IPS-18a (cell line): ENCODE measurements around the gene RABEP2.
"Not testable (repeated sequence)": the region's sequence is repeated elsewhere in the genome, so short reads cannot be mapped to it uniquely, and the experiment has no call there.

ENCODE experiments used
- H3K27ac ChIP-seq: one replicate; pipeline ENCODE4 v1.5.1; 2013; ENCODE audit warnings: low read length
- H3K27me3 ChIP-seq: one replicate; pipeline ENCODE4 v1.6.1; 2013; ENCODE audit warnings: mild to moderate bottlenecking, low read length; ENCODE audit not compliant: control insufficient read depth, insufficient read depth
- H3K36me3 ChIP-seq: one replicate; pipeline ENCODE4 v1.6.1; 2013; ENCODE audit warnings: low read depth, low read length; ENCODE audit not compliant: control insufficient read depth
- H3K4me1 ChIP-seq: one replicate; pipeline ENCODE4 v1.6.1; 2013; ENCODE audit warnings: low read depth, low read length; ENCODE audit not compliant: control insufficient read depth
- H3K4me3 ChIP-seq: one replicate; pipeline ENCODE4 v1.5.1; 2013; ENCODE audit warnings: low read length
- H3K9ac ChIP-seq: one replicate; pipeline ENCODE4 v1.6.1; 2013; ENCODE audit warnings: mild to moderate bottlenecking, low read length, moderate library complexity
- H3K9me3 ChIP-seq: one replicate; pipeline ENCODE4 v1.6.1; 2013; ENCODE audit warnings: low read depth, low read length; ENCODE audit not compliant: control insufficient read depth

The RABEP2 gene

GRCh38 chr16:28946681-28947080 lies 21.6 kb upstream of the RABEP2 start:
- H3K27ac ChIP-seq = no peak overlapping the region
- H3K4me1 ChIP-seq = no peaks in the 10 kb centered on the region
- no peaks in the 10 kb centered on the region for H3K9me3 ChIP-seq
- H3K9ac ChIP-seq = no peak overlapping the region
- no peak overlapping the region for H3K4me3 ChIP-seq
- H3K36me3 ChIP-seq = no peaks in the 10 kb centered on the region
- no peaks in the 10 kb centered on the region for H3K27me3 ChIP-seq

DNA sequence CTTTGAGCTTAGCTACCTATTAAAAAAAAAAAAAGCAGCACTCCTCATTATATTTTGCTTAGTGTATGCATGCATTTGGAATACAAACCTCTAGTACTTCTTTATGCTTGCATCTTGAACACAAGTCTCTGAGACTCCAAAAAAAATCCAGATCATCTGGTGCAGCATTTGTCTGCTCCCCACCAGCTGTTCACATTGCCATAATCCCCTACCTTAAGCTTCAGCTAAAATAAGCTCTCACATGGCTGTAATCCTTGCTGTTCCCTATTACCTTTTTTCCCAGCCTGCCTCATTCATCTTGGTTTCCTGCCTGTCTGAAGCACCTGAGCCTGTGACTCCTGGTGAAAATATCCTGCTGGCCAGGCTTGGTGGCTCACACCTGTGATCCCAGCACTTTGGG lies 18.2 kb upstream of the RABEP2 start:
- Histone ChIP-seq H3K4me1 (no peaks in the 10 kb centered on the region), H3K27me3 (no peaks in the 10 kb centered on the region), H3K27ac (no peak overlapping the region), H3K9me3 (no peaks in the 10 kb centered on the region), H3K36me3 (no peaks in the 10 kb centered on the region), H3K9ac (no peak overlapping the region), H3K4me3 (no peak overlapping the region)

- H3K36me3 ChIP-seq = not testable (repeated sequence)
Observed at GRCh38 chr16:28939825-28940224, 14.8 kb upstream of the RABEP2 start.

GRCh38 chr16:28938721-28939120 lies 13.7 kb upstream of the RABEP2 start:
- Histone ChIP-seq H3K36me3 (no peaks in the 10 kb centered on the region), H3K27ac (no peak overlapping the region), H3K27me3 (no peaks in the 10 kb centered on the region), H3K4me1 (no peaks in the 10 kb centered on the region), H3K9ac (no peak overlapping the region), H3K4me3 (no peak overlapping the region), H3K9me3 (no peaks in the 10 kb centered on the region)

More at GRCh38 chr16:28939825-28940224, 14.8 kb upstream of the RABEP2 start:
- H3K4me3 ChIP-seq, H3K27ac ChIP-seq, H3K9me3 ChIP-seq, H3K4me1 ChIP-seq, H3K27me3 ChIP-seq, H3K9ac ChIP-seq: not testable (repeated sequence)

- Histone ChIP-seq H3K27ac (no peak overlapping the region), H3K36me3 (no peaks in the 10 kb centered on the region), H3K27me3 (no peaks in the 10 kb centered on the region), H3K4me3 (no peak overlapping the region), H3K9ac (no peak overlapping the region), H3K4me1 (no peaks in the 10 kb centered on the region), H3K9me3 (no peaks in the 10 kb centered on the region)
Observed at GRCh38 chr16:28937222-28937876, 12.3 kb upstream of the RABEP2 start.

- H3K9me3 ChIP-seq = no peaks in the 10 kb centered on the region
- H3K27me3 ChIP-seq = no peaks in the 10 kb centered on the region
- H3K4me1 ChIP-seq = no peaks in the 10 kb centered on the region
- no peaks in the 10 kb centered on the region for H3K36me3 ChIP-seq
- H3K27ac ChIP-seq = no peak overlapping the region
- no peak overlapping the region for H3K9ac ChIP-seq
- no peak overlapping the region for H3K4me3 ChIP-seq
Observed at GRCh38 chr16:28936784-28937155, 11.7 kb upstream of the RABEP2 start.

DNA sequence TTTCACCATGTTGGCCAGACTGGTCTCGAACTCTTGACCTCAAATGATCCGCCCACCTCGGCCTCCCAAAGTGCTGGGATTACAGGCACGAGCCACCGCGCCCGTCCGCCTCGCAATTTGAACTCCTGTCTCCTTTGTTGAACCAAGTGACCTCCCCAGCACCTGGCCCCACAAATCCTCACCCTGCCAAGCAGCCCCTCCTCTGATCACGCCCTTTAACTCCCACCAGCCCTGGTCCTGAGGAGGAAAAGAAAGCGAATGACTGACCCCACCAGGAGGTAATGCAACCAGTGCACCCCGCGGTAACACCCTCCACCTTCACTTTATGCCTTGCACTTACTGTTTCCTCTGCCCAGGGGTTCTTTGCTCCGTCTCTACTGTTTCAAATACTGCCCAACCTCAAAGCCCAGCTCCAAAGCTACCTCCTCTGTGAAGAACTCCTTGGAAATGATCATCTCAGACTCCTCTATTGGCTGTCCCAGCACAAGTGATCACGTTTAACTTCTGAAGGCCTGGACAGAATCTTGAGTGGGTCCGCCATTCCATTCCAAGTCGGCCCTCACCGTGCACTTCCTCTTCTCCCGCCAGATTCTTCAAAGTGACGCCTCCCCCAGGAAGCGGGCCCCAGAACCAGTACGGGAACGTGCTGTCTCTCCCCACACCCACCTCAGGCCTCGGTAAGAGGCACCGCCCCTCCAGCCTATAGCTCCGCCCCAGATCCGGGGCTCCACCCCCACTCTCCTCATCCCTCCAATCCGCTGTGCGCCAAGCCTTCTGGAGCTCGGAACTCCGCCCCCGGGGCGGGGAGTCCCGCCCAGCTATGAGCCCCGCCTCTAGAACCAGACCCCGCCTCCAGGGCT lies 11.1 kb upstream of the RABEP2 start:
- H3K4me3 ChIP-seq = peak overlapping the region; percentile 41
- H3K4me1 ChIP-seq = no peaks in the 10 kb centered on the region
- H3K9ac ChIP-seq = no peak overlapping the region
- H3K27me3 ChIP-seq = no peaks in the 10 kb centered on the region
- H3K36me3 ChIP-seq = no peaks in the 10 kb centered on the region
- no peaks in the 10 kb centered on the region for H3K9me3 ChIP-seq
- no peak overlapping the region for H3K27ac ChIP-seq

DNA sequence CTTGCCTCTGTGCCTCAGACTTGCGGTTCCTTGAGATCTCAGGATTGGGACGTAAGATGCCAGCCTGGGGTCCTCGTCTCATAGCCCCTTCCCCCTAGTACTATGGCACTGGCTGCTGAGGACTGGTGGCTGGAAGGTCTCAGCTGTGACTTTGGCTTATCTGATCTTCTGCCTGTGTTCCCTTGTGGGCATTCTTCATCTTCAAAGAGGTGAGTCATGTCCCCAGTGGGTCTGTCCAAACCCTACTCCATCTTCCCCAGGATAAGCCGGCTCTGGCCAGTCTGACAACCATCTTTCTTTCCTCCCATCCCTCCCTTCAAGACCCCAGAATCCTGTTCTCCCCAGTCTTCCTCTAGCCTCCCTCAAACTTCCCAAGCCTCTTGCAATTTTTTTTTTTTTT lies 10.3 kb upstream of the RABEP2 start:
- Histone ChIP-seq H3K4me1 (no peaks in the 10 kb centered on the region), H3K36me3 (no peaks in the 10 kb centered on the region), H3K27ac (no peak overlapping the region), H3K27me3 (no peaks in the 10 kb centered on the region), H3K4me3 (no peak overlapping the region), H3K9ac (no peak overlapping the region), H3K9me3 (no peaks in the 10 kb centered on the region)

DNA sequence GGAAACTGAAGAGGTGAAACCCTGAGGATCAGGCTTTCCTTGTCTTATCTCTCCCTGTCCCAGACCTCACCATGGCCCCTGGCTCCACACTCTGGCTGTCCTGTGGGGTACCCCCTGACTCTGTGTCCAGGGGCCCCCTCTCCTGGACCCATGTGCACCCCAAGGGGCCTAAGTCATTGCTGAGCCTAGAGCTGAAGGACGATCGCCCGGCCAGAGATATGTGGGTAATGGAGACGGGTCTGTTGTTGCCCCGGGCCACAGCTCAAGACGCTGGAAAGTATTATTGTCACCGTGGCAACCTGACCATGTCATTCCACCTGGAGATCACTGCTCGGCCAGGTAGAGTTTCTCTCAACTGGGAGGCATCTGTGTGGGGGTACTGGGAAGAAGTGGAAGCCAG lies 8.1 kb upstream of the RABEP2 start:
- Histone ChIP-seq H3K27ac (no peak overlapping the region), H3K36me3 (no peaks in the 10 kb centered on the region), H3K27me3 (no peaks in the 10 kb centered on the region), H3K9ac (no peak overlapping the region), H3K4me3 (no peak overlapping the region), H3K9me3 (no peaks in the 10 kb centered on the region), H3K4me1 (no peaks in the 10 kb centered on the region)

GRCh38 chr16:28932339-28933141 lies 7.5 kb upstream of the RABEP2 start:
- Histone ChIP-seq H3K9me3 (no peaks in the 10 kb centered on the region), H3K27me3 (no peaks in the 10 kb centered on the region), H3K36me3 (no peaks in the 10 kb centered on the region), H3K4me1 (no peaks in the 10 kb centered on the region), H3K4me3 (no peak overlapping the region), H3K27ac (no peak overlapping the region), H3K9ac (no peak overlapping the region)

GRCh38 chr16:28931801-28932225 lies 6.8 kb upstream of the RABEP2 start, which contains the start of gene CD19:
Gene CD19 (plus strand): TSS chr16:28931971. CDS start chr16:28932001, 30 bp downstream.
- Histone ChIP-seq H3K9ac (no peak within 1 kb of the TSS), H3K4me1 (no peaks in the 10 kb centered on the region), H3K27ac (no peak within 1 kb of the TSS), H3K27me3 (no peaks in the 10 kb centered on the region), H3K9me3 (no peaks in the 10 kb centered on the region), H3K4me3 (no peak within 1 kb of the TSS), H3K36me3 (no peaks in the 10 kb centered on the region)
